HG03442 (cell line): Measurements from ENCODE around the gene VENTX.

Experiments
- ATAC-seq: cut with Tn5 transposase; IDR thresholded peaks from one replicate; pipeline ENCODE4 v1.9.1; 2021; ENCODE audit warnings: mild to moderate bottlenecking, moderate library complexity; ENCODE audit not compliant: unreplicated experiment

Gene VENTX

GRCh38 chr10:133283931-133284330, 46.3 kb downstream of the VENTX start:
- ATAC-seq = no peak

GRCh38 chr10:133285217-133285616, 47.6 kb downstream of the VENTX start:
- ATAC-seq = no peak

- no peak for ATAC-seq
These were observed 48.7 kb downstream of the VENTX start for GRCh38 chr10:133286366-133286765.

- ATAC-seq = no peak
These were observed 50.3 kb downstream of the VENTX start for GRCh38 chr10:133287832-133288500.

- no peak for ATAC-seq
These were observed 52.1 kb downstream of the VENTX start for GRCh38 chr10:133289761-133290160.
